Fibroblast of pulmonary artery (primary cell): ENCODE measurements around the gene TMEM115.
A peak's percentile ranks its signal among the peaks of the same experiment; 100 is the strongest.

Experiments
- DNase-seq: peaks from one replicate; pipeline ENCODE4 v3.0.0-alpha.2; 2010; ENCODE audit warnings: low read depth
- H3K4me3 ChIP-seq: replicated peaks from 2 replicates; pipeline ENCODE4 v1.5.1; 2011; ENCODE audit warnings: low read depth, mild to moderate bottlenecking, control low read depth, low read length, moderate library complexity
- TF ChIP-seq, protein P1 (sequence below): IDR thresholded peaks from 2 replicates; pipeline ENCODE4 v1.5.1; 2011; ENCODE audit warnings: mild to moderate bottlenecking, control low read depth, low read length, inconsistent platforms; ENCODE audit errors: missing control alignments

The TMEM115 gene

DNA sequence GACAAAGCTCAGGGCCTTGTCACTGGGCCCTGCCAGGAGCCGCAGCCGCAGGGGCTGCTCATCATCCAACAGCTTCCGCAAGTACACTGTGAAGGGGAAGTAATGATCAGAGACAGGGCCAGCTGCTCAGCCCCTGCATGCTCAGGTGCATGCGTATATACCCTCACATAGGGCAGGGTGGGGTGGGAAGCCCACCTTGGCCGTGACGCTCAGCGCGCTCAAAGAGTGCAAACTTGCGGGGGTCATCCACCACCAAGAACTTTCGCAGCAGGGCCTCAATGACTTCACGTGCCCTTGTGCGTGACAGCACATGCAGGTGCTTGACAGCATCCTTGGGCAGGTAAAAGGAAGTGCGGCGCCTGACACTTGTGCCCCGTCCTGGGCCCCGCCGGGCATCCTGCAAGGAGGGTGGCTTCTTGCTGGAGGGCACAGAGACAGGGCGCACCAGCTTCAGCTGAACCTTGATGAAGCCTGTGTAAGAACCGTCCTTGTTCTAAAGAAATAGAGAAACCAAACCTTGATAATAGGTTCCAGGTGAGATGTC lies 27.9 kb downstream of the TMEM115 start:
- DNase-seq: no peak
- TF ChIP-seq, protein P1, sequence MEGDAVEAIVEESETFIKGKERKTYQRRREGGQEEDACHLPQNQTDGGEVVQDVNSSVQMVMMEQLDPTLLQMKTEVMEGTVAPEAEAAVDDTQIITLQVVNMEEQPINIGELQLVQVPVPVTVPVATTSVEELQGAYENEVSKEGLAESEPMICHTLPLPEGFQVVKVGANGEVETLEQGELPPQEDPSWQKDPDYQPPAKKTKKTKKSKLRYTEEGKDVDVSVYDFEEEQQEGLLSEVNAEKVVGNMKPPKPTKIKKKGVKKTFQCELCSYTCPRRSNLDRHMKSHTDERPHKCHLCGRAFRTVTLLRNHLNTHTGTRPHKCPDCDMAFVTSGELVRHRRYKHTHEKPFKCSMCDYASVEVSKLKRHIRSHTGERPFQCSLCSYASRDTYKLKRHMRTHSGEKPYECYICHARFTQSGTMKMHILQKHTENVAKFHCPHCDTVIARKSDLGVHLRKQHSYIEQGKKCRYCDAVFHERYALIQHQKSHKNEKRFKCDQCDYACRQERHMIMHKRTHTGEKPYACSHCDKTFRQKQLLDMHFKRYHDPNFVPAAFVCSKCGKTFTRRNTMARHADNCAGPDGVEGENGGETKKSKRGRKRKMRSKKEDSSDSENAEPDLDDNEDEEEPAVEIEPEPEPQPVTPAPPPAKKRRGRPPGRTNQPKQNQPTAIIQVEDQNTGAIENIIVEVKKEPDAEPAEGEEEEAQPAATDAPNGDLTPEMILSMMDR: no peak
- no peak overlapping the region for H3K4me3 ChIP-seq

DNA sequence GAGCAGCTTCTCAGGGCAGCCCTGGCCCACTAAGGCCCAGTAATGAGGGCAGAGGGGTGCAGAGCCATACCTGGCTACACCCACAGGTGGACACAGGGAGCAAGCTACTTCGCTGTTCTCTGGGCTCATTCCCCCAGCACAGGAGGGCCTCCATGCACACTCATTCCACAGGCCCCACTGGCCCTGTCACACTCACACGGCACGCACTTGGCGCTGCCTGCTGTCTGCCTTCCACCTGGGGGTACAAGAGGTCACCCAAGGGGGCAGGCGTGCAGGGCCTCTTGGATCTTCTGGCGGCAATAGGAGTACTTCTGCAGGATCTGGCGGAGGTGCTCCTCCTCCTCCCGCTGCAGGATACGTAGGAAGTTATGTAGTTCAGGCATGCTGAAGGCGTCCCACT lies 29.0 kb downstream of the TMEM115 start:
- H3K4me3 ChIP-seq: no peak overlapping the region
- TF ChIP-seq, protein P1: no peak

DNA sequence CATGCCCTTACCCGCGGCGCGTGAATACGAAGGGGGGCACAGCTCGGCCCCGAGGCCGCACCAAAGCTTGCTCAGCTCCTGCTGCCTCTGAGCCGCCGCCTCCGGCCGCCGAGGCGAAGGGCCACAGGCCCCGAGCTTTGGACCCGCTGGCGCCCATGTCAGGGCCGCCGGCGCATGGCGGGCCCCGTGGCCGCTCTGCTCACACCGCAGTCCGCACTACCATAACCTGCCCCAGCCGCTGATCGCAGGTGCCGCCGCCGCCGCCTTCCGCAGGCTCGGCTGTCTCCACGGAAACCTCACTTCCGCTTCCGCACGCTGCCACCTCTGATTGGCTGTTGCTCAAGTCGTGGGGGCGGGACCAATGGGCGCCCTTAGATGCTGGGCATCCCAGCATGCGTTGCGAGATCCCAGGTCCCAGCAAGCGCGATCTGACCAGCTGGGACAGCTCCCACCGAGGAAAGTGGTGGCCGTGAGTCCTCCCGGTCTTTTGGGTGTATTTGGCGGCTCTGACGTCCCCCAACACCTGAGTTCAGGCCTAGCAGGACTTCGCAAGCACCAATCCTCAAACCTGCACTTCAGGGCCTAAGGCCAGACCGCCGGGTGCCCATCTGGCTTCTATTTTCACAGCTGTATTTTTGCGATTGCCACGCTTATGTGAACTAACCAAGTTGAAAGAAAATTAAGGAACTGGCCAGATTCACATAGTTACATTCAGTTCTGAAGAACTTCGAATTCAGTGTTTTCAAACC lies 31.2 kb downstream of the TMEM115 start, which contains the start of gene TUSC2:
TUSC2 (minus strand) TSS at position 281 of the 749 bp plus-strand sequence; CDS start at position 157, 124 bp downstream.
- TF ChIP-seq, protein P1: no peak
- DNase-seq: peak; percentile 97
- peak within 1 kb of the TSS; percentile 88 for H3K4me3 ChIP-seq

More for the DNA sequence above, 29.0 kb downstream of the TMEM115 start:
- DNase-seq: no peak

DNA sequence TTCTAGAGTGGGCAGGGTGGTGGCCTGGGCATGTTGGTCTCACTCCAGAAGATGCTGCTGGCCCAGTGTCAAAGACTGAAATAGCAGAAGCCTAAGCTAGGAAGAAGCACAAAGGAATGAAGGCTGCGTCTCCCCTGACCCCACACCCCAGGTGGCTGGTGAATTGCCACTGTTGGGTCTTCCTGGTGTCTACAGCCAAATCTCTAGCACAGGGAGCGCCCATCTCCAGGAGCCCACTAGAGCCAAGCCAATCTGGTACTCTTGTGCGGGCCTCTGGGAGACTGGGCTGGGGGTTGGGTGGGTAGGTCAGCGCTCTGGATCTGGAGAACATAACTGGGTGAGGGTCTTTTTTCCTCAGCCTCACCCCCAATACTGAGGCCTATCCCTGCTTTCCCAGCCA lies 32.2 kb downstream of the TMEM115 start:
- H3K4me3 ChIP-seq: peak overlapping the region; percentile 88
- TF ChIP-seq, protein P1: no peak

DNA sequence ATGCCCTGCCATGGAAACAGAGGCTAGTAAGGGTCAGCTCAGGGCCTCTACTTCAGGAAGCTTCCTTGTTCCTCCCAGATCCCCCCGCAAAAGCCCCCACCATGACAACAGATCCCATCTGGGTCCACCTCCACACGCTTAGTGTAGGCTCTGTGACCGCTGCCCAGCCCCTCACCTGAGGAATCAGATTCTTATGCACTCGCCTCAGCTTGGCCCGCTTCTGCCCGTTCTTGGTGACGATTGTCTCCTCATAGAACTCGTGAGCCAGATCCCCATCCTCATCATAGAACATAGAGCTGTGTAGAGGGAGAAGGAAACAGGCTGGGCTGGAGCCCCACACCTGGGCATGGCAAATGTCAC lies 33.2 kb downstream of the TMEM115 start:
- DNase-seq: no peak
- TF ChIP-seq, protein P1: no peak
- H3K4me3 ChIP-seq: no peak overlapping the region

More for the DNA sequence above, 32.2 kb downstream of the TMEM115 start:
- no peak for DNase-seq

DNA sequence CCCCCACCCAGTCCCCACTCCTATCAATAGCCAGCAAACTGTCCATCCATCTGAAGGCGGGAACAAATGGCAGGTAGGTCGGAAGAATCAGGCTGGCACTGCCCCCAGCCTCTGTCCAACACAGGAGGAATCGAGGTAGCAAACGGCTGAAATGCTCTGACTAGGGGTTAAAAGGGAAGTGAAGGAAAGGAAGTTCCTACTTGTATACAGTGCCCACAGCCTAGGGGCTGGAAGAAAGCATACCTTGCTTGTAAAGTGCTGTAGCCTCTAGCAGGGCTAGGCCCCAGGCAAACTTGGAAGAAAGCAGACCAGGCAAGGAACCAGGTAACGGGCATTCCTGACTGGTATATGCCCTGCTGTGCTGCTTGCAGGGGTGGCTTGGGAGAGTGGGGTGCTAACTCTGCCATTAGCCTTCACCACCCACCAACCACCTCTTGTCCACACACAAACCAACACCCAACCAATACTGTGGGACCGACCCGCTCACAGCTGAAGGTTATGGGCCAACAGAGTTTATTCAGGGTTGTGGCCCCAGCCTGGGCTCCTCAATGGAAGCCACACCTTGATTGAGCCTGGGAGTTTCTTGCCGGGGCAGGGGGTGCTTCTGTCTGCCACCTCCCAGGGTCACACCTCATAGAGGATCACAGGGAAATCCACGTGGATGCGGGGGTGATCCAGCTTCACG lies 33.7 kb downstream of the TMEM115 start:
- H3K4me3 ChIP-seq: no peak overlapping the region
- no peak for DNase-seq
- TF ChIP-seq, protein P1: no peak

DNA sequence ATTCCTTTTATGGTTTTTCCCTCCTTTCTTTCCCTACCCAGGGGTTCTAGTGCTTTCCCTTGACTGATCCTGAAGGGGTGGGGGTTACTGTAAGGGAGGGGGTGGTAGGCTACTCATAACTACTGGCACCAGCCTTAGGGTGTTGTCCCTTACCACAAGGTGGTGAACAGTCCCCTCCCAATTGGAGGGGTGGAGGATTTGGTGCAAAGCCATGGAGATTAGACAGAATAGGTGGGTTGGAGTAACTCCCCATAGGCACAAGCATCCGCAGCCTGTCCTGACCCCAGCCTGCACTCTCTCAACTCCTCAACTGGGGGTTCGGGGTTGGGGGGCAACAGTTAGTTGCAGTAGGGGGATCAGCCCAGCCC lies 34.2 kb downstream of the TMEM115 start:
- H3K4me3 ChIP-seq: no peak overlapping the region
- TF ChIP-seq, protein P1: no peak

More for the DNA sequence above, 34.2 kb downstream of the TMEM115 start:
- no peak for DNase-seq
